Dermis blood vessel endothelial cell (primary cell): Measurements from ENCODE around the gene HSPA12A. TPM values are rescaled to one million over a fixed set of nuclear protein-coding genes. Genes with fewer than 3 reads are reported as not detected.

Source experiments
- DNase-seq: peaks from one replicate; pipeline ENCODE4 v3.0.0; 2010
- total RNA-seq: library from RNA; depleted of rRNA; stranded (reverse); fragments of >200 nt; gene quantifications from 2 replicates; pipeline ENCODE4 v1.2.3, GENCODE V29; 2014

HSPA12A gene
- total RNA-seq, 1 donor from 2014 or later: 0.68 TPM

DNA sequence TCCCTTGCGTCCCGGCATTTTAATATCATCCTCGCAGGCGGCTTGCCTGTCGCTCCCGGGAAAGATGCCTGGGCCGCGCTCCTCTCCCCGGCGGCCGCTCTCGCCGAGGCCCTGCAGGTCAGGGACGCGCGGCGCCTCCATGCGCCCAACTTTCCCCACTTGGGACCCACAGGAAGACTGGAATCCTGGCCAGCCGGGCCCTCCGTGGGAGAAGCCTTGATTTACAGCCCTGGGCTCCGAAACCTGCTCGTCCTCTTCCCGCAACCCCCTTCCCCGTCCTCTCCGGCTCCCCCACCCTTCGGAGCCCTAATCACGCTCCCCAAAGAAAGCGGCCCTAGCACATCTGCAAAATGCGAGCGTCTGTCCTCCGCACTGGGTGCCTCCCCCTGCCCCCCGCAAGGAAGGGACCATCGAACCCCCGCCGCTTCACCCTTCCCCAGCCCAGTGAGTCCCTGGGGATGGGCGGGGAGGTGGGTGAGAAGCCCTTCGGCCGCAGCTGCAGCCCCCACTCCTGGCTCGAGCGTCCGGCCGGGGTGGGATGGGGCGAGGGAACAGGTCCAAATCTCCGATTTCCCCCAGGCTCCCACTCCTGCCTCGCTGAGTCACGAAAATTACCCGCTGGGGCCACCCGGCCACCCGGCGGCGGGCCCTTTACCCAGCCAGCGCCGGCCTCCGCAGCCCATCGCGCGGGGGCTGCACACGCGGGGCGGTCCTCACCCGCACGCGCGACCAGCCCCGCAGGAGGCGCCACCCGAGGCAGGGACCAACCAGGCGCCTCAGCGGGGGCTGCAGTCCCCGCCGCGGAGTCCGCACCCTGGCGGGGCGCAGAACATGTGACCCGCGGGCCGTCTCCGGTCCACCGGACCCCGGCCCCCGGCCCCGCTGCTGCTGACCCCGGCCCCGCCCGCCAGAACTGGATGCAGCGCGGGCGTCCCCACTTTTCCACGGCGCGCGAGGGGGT is 695 bp downstream of the HSPA12A start:
- no peak for DNase-seq

DNA sequence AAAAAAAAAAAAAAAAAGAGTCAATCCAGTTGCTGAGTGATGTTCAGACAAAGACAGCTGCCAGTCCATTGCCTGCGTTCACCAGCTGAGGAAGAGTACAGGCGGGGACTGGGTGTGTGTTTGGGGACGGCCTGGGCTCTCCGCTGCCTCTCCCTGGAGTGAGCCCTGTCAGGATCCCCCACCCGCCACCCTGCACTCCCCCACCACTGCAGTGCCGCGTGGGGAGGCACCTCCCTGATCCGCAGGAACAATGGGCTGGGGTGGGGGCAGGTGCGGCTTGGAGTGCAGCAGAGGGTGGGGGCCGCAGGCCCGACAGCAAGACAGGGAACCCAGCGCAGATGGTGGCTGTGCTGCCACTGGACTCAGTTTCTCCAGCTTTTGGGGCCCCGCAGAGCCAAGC is 1.4 kb downstream of the HSPA12A start:
- no peak for DNase-seq

DNA sequence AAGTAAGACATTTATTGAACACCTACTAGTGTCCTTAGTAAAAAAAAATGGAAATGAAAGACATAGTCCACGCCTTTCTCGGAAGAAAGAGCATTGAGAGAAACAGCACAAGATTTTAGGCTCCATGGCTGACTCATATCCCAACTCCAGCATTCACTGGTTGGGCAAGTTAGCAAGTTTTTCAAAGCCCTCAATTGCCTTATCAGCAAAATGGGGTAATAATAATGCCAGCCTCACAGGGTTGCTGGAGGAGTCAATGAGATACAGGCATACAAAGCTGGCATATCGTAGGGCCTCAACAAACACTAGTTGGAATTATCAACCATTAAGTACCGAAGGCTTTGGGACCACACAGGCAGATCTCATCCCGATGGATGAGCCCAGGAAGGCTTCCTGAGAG is 4.0 kb downstream of the HSPA12A start:
- no peak for DNase-seq

DNA sequence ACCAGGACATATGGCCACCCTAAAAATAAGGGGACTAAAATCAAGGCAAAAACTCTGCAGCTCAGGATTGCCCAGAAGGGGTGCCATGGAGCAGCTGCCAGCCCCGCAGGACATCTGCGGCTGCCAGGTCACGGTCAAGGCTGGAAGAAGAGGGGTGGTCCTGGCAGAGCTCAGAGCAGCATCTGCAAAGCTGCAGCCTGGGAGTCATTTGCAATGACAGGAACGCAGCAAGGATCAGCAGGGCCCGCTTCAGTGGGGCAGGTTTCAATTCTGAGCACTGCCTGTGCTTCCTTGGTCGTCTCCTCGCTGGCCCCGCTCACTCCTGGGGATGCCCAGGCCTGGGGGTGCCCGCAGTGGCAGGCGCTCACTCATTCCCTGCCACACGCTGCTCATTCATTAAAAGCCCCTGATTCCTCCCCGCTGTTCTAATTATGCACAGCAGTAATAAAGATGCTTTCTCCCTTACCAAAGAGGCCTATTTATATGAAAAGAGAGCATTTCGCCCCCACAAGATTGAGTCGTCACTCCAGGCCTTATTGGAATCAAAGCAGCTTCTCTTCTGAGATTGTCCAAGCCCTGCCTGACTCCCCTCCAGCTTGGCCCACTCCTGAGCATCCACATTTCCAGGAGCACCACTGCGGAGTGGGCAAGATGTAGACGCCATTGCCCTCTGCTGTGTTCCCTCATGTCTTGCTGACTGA is 4.6 kb downstream of the HSPA12A start:
- no peak for DNase-seq

DNA sequence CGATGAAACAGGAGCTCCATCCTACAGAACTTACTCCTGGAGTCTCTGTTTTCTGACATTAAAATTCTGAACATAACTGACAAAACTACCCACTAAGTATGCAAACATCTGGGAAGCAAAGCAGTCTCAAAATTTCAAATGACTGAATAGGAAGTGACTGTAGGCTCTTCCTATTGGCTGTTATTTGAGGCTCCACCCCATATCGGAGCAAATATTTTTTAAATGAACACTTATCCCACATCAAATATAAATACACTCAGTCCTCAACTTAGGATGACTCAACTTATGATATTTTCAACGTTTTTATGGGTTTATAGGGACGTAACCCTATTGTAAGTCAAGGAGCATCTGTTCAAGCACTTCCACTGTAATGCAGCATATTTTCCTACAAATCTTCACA is 8.8 kb downstream of the HSPA12A start:
- no peak for DNase-seq

DNA sequence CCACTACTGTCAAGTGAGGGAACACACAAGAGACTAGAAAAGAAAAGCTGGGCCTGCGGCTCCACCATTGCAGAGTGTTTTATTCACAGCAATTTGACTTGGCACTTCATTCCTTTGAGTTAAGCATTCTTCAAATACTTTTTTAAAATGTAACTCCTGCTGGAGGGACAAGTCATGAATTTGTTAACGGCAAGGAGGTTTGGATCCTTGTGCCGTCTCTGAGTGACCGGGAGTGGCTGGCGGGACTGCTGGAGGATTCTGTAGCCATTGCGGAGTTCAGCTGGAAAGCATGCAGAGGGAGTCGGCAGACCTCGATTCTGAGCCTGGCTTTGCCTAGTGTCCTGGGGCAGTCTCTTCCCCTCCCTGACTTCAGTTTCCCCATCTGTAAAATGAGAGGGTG is 9.8 kb downstream of the HSPA12A start:
- DNase-seq: no peak

DNA sequence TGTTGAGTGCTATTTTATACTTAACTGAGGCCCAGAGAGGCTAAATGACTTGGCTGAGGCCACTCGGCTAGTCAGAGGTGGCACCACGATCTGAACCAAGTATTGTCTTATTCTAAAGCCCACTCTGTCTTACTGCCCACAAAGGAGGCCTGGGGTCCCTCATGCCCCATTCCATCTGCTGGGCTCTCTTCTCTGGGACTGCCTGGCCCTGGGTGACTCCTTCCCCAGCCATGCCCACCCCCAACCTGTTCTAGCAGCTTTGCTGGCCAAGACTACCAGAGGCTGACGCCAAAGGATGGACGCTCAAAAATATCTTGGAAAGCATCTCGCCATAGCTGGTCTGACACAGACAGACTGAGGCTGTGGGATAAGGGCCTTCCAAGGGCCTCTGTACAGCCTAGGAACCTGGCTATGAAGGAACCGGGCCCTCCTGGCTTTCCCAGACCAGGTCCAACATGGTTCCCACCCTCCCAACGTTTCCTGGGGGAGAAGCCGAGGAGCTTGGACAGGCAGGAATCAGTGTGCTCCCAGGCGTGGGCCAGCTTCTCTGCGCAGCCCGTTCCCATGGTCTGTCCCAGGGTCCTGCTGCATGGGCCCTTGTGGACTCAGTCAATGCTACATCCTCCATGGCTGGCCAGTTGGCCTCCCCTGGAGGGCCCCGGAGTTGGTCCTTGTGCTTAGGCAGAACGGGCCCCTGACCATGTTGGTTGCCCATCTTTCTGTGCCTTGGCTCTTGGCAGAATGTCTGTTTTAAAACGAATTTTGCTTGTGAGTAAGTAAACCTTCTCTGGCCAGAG is 11.7 kb downstream of the HSPA12A start:
- no peak for DNase-seq

DNA sequence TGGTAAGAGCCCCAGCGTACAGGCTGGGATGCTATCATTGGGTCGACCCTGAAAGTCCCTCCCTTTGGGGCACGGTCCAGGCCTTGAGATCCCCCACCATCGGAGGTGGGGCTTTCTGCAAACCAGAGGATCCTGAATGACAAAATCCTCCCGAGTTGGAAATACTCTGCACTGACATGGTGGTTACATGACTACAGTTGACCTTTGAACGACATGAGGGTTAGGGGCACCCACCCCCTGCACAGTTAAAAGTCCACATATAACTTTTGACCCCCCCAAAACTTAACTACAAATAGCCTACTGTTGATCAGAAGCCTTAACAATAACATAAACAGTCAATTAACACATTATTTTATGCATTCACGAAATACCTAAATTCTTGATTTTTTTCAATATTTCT is 13.1 kb downstream of the HSPA12A start:
- no peak for DNase-seq

DNA sequence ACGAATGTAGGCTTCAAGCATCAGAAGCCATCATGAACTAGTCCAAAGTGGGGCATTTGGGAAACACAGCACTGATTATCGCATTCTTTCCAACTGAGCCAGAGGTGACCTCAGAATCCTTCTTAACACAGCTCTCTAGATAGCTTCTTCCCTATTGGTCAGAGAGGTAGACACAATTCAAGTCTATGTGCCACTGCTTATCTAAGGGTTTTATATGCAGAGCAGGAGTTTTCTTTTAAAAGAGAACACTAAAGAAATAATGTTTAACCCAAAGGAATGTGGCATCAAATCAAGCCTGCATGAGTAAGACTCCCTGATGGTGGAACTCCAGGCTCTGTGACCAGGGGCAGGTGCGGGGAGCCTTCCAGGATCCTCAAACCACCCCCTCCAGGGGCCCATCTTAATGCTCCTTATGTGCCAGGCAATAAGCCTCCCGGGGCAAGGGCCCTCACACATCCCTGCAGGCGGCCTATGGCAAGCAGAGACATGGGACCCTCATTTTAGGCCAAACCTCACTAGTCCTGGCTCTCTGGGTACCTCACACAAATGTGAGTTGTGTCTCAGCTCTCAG is 13.8 kb downstream of the HSPA12A start:
- DNase-seq: no peak

DNA sequence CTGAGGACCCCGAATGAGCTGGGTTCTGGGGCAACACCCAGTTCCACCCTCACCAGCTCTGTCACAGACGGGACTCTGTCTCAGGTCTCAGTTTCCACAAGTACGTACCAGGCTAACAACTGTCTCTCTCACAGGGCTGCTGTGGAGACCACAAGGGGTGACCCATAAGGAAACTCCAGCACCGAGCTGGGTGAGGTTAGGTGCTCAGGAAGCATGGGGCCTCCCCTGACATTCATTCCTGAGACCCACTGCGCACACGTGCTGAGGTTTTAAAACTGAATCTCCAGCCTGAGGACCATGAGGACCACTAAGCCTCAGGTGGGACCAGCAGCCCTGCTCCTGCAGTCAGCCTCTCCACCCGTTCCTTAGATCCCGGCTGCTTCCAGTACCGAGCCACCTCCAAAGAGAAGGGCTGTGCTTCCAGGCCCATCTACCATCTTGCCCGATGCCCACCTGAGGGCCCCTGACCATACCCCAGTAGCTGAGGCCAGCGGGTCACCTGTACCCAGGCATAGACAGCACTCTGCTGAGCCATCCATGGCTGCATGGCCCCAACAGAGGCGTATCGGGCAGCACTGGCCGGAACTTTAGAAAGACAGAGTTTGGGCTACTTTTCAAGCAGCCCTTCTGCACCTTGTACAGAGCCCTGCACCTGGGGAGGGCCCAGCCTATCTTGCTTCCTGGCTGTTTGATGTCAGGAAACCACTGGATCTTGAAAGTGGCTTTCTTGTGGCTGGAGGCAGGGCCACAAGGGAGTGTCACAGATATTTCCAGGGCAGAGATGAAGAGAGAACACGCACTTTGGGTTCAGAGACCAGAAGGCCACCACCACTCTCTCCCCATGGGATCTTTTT is 18.7 kb downstream of the HSPA12A start:
- DNase-seq: no peak

DNA sequence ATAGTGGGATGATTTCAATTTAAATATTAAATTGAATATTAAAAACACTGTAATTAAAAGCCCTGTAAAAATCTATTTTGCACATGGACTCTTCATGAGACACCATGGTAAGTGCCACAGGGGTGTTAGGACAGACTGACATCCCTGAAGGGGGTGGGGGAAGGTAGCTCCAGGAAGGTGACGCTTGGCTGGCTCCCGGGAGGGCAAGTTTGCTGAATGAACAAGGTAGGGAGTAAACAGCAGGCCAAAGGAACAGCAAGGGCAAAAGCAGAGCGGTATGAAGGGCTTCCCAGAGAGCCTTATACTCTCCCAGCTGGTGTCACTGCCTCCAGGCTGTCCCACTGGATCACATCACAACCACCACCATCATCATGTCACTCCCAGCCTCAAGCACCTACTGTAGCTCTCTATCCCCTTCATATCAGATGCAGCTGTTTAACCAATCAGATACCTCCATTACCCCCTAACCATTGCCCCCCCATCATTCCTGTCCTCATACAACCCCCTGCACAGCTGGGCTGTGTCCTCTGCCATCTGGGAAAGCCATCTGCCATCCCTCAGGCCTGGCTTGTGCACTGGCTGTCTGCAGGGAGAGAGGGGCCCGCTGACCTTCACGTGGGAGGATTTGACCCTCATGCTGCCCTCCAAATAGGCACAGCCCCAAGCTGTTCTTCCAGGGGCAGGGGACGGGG is 19.5 kb downstream of the HSPA12A start:
- no peak for DNase-seq

DNA sequence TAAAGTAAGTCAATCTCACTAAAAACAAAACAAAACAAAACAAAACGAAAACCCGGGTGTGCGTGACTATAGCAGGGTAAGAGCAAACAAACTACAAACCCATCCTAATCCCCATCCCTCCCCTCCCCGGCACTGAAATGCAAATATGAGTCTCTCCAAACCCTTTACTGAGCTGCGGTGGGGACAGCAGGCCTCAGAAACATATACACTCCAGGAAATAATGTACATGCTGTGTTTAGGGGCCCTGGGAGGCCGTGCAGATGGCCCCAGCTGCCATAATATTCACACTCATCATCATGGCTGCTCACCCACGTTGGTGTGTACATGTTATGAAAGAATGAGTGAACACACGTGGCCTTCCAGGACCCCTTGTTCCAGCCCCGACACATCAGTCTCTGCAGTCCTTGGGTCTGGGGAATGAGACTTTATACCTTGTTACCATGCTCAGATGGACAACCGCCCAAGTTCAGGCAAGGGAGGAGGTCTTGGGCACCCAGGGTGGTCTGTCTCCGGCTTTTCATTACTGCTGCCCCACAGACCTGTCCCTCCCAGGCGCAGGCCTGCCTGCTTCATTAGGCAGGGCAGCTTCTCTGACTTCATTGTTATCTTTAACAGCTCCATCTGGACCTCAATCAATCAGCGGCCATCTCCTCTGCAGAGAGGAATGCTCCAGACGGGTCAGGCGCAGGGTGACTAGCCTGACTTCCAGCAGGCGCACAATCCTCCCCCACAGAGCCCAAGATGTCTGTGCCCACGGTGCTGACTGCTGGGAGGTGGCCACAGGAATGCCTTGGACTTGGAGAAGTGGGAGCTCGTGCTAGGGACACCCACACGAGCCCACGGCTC is 20.6 kb downstream of the HSPA12A start:
- DNase-seq: no peak

DNA sequence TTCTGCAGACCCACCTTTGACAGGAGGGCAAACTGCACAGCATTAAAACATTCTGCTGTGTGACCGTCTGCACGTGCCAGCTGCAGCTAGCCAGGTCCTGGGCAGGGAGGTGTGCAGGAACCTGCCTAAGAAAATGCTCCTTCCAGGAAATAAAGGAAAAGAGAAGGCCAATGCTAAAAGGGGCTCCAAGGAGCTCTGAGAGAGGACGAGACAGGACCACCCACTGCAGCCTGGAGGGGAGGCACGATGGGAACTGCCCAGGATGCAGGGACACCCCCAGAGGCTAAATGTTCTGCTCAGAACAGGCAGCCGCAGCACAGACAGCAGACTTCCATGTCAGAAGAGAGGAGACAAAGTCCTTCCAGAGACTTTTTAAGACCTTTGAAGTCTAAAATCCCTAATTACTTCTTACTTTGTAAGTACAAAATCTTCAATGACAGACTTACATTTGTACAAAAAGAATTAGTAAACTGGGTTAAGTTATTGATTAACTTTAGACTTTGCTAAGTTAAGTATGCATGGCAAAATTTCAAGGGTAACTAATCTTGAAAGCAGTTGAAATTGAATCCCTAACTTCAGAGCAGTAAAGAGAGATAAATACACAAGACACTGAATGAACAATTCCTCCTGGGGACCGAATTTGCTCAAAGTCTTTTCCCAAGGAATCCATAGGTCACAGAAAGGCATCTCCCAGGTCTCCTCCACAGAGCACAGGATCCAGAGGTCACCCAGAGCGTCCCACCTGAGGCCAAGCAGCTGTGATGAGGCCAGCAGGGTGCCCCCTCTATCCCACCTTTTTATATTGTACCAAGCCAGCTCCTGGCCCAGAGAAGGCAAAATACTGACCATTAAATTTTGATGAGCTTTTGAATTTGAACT is 21.5 kb downstream of the HSPA12A start:
- no peak for DNase-seq

DNA sequence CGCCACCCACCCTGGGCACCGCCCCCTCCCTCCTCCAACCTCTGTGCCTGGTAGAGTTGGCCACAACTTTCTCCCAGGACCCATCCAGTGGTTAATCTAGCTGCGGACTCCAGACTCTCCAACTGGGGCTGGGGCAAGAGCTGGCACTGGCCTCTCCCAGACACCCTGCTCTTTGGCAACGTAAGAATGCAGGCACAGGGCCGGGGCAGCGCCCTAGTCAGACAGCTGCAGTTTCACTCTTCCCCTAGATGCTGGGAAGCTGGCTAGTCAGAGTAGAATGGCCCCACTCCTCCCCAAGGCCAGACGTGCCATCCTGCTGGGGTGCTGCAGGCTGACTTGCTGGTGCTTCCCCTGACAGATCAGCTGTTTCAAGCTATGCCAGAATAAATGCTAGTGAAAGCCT is 22.1 kb downstream of the HSPA12A start:
- no peak for DNase-seq

DNA sequence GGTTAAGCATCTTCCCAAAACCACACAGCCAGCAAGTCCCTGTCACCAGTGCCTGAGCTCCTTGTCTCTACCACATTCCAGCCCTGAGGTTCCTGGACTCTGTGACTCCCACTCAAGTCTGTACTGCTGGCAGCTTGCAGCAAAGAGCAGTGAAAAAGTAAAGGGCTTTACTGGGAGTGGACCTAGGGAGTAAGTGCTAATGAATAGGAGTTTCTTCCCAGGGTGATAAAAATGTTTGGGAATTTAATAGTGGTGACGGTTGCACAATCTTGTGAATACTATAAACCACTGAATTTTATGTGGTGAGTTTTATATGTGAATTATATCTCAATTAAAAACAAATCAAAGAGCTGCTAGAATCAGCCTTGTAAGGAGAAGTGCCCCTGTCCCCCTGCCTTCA is 22.6 kb downstream of the HSPA12A start:
- no peak for DNase-seq

DNA sequence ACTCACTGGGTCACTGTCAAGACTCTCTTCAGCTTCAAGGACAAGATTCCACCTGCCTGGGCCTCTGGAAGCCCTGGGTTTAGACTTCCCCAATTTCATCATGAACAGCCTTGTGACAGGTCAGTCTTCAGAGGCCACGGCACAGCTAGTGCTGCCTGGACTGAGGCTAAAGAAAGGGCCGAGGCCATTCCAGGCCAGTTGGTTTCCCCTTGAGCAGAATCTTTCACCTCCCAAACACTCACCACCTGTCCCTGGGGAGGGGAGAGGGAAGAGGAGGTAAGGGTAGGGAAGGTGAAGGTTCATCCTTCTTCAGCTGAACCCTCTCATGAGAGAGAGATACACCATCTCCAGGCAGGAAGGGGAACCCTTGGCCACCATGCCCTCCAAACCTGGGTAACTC is 24.3 kb downstream of the HSPA12A start:
- DNase-seq: no peak

DNA sequence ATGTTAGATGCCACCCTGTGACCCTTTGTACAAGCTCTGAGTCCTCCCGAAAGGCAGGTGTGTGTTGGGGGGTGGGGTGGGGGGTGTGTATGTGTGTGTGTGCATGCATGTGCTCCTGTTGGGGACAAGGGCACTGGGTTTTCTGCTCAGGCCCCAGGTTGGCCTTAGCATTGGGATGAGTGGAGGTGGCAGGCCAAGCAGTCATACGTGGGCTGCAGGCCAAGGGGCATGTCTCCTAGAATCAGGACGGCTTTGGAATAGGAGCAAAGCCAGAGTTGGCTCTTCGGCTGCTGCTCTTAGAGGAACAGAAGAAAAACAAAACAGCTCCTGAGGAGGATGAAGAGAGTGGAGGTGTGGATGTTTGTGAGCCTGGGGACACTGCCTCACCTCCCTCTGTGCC is 26.0 kb downstream of the HSPA12A start:
- DNase-seq: no peak

DNA sequence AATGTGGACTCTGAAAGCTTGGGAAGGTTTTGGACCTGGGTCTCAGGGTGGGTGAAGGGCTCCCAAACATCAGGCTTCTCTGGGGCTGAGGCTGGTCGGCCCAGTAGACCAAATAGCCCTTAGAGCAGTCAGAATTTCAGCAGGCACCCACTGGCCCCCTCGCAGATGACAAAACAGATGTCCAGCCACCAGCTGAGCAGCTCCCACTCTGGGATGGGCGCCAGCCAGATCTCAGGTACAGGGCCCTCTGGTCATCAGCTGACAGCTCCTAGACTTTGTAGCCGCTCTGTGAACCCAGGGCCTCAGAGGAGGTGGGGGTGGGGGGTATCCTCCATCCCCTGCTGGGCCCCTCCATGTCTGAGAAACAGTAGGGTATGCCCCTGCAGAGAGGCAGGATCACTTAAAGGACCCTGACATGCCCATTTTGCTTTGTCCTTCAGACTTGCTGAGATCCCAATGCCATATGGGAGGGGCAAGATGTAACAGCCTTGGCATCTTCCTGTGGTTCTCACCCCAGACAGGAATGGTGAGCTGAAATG is 26.5 kb downstream of the HSPA12A start:
- no peak for DNase-seq

DNA sequence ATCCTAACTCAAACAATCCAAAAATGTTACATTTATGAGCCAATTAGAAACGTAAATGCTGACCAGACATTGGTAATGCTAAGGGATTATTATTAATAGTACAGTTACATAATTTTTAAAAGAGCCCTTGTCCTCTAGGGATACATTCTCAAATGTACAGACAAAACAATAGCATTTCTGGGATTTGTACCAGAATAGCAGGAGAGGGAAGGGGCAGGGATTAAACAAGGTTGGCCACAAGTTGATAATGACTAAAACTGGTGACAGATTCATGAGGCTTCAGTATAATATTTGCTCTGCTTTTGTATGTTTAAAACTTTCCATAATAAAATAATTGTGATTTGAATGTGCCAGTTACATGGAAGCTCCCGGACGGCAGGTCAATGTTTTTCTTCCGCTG is 27.0 kb downstream of the HSPA12A start:
- DNase-seq: no peak
